T-cell (primary cell): ENCODE measurements around the gene INPP5J. TPM values are rescaled to one million over a fixed set of nuclear protein-coding genes. Genes with fewer than 3 reads are reported as not detected.

Experiments
- ATAC-seq, 4 experiments: fragments of 200-7000 bp in 3 of 4; fragments of 150-1000 bp in 1 of 4; cut with Tn5 transposase; replicated peaks in 1 of 4; 1 replicate in 3 of 4; 2 replicates in 1 of 4; pipeline ENCODE4 v1.10.0; 2021; ENCODE audit warnings: moderate library complexity in 3 of 4, mild to moderate bottlenecking in 2 of 4, moderate number of reproducible peaks in 1 of 4
- CTCF ChIA-PET, 2 donors: fragments of 300-600 bp; sonication (Branson Sonifier 250); formaldehyde crosslinking; loops; one replicate each; lab custom pipeline; 2022; ENCODE audit warnings: antibody characterized with exemption in 2 of 2; lab: Charles Lee
- POLR2A ChIA-PET, 2 donors: fragments of 300-600 bp; sonication (Branson Sonifier 250); formaldehyde crosslinking; loops; one replicate each; lab custom pipeline; 2022; ENCODE audit warnings: antibody characterized with exemption in 2 of 2; lab: Charles Lee
- DNase-seq, 35 experiments: peaks; one replicate each; pipeline versions ENCODE4 v3.0.0 to v3.0.0-alpha.2; 2013 to 2023
- H3K27ac ChIP-seq: one replicate; pipeline ENCODE4 v1.5.1; 2013; ENCODE audit warnings: low read length
- H3K27me3 ChIP-seq, 2 experiments: replicated peaks in 1 of 2; 1 replicate in 1 of 2; 2 replicates in 1 of 2; pipeline versions ENCODE4 v1.6.1 to v1.7.0; 2013; ENCODE audit warnings: low read length in 1 of 2, mixed read lengths in 1 of 2; ENCODE audit not compliant: control insufficient read depth in 2 of 2, insufficient read depth in 2 of 2; ENCODE audit errors: extremely low read depth in 1 of 2
- H3K36me3 ChIP-seq, 2 donors: 1 replicate in 1 of 2; 2 replicates in 1 of 2; pipeline versions ENCODE4 v1.6.1 to v1.7.0; 2013; ENCODE audit warnings: low read length in 1 of 2; ENCODE audit not compliant: control insufficient read depth in 2 of 2, insufficient read depth in 1 of 2; ENCODE audit errors: extremely low read depth in 1 of 2
- H3K4me1 ChIP-seq, 2 experiments: 1 replicate in 1 of 2; 2 replicates in 1 of 2; pipeline versions ENCODE4 v1.6.1 to v1.7.0; 2013; ENCODE audit warnings: low read length in 2 of 2, mixed read lengths in 1 of 2; ENCODE audit not compliant: insufficient read depth in 2 of 2, control insufficient read depth in 1 of 2; ENCODE audit errors: extremely low read depth in 1 of 2
- H3K4me3 ChIP-seq, 2 donors: 1 replicate in 1 of 2; 2 replicates in 1 of 2; pipeline versions ENCODE4 v1.5.1 to v1.7.0; 2013; ENCODE audit warnings: mild to moderate bottlenecking in 2 of 2, low read length in 1 of 2, moderate library complexity in 1 of 2; ENCODE audit not compliant: control insufficient read depth in 1 of 2; ENCODE audit errors: extremely low read depth in 1 of 2
- H3K9me3 ChIP-seq: 2 replicates; pipeline ENCODE4 v1.7.0; 2013
- H3K27ac Mint-ChIP-seq, 2 donors: one replicate each; pipeline ENCODE4 v1.8.0; 2020 to 2021; ENCODE audit warnings: mild to moderate bottlenecking in 2 of 2, mixed read lengths in 2 of 2
- H3K27me3 Mint-ChIP-seq, 2 donors: one replicate each; pipeline ENCODE4 v1.8.0; 2021 to 2022; ENCODE audit warnings: mixed read lengths in 2 of 2
- H3K36me3 Mint-ChIP-seq: one replicate; pipeline ENCODE4 v1.8.0; 2021; ENCODE audit warnings: mixed read lengths
- H3K4me1 Mint-ChIP-seq, 3 donors: one replicate each; pipeline ENCODE4 v1.8.0; 2020 to 2022; ENCODE audit warnings: mixed read lengths in 3 of 3, mild to moderate bottlenecking in 1 of 3
- H3K4me3 Mint-ChIP-seq, 3 donors: one replicate each; pipeline ENCODE4 v1.8.0; 2020 to 2022; ENCODE audit warnings: mild to moderate bottlenecking in 3 of 3, mixed read lengths in 3 of 3, moderate library complexity in 3 of 3
- H3K9me3 Mint-ChIP-seq, 3 donors: one replicate each; pipeline ENCODE4 v1.8.0; 2020 to 2022; ENCODE audit warnings: mixed read lengths in 3 of 3
- WGBS: methylation state at CpG from one replicate; pipeline ENCODE4 v1.1.5; 2013; ENCODE audit warnings: missing lambda C conversion rate; ENCODE audit not compliant: insufficient coverage; 5-methylcytosine and 5-hydroxymethylcytosine counted together
- total RNA-seq, 35 experiments: library from RNA in 6 of 35; stranded (reverse) in 6 of 35; fragments of 120-200 nt in 1 of 35; gene quantifications; one replicate each; pipeline versions ENCODE4 v1.2.1 to v1.2.4 and lab custom pipeline; 2013 to 2026

The INPP5J gene
- total RNA-seq, 5 donors from 2014 or later (not counting 1 experiment from before 2014, with no cell fraction given): 0.23 to 1.1 (median 0.35) TPM

DNA sequence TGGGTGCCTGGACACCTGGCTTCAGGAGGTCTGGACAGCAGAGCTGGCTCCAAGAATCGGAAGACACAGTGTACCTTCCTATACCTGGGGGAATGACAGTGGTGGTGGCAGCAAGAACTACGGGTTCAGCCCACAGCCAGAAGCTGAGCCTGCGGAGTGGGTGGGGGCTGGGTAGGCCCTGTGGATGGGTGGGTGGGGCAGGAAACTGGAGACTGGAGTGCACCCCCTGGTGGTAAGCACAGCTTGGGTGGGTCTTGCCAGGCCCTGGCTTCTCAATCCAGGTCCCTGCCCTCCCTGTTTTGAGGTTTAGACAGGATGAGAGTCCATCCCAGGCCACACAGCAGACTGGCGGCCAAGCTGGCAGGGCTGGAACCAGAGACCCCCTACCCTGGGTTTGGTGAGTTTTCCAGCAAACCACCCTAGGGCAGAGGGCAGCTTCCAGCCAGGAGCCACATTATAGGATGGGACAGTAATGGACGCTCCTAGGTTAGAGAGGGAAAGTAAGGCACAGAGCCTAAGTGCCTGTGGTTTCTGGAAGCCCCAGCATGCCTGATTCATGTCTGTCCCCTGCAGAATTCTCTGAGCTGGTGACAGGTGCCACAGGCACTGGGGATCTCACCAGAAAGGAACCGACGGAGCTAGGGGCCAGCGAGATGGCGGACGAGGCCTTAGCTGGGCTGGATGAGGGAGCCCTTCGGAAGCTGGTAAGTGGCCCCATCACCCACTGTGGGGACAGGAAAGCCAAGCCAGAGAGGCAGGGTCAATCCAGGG, 40.0 kb upstream of the INPP5J start:
- CTCF ChIA-PET: interaction anchor here in 1 of 2 donors (1.1 kb wide), 1 partner anchor 114 kb away, joined by 3 read pairs; the partner anchor contains the start of genes MORC2 and TUG1
- Histone ChIP-seq H3K4me3 (no peak overlapping the region), H3K36me3 (peaks cover 0 to 1% of the 10 kb centered on the region in 2 donors), H3K4me1 (peaks cover 19 to 46% of the 10 kb centered on the region in 2 experiments), H3K9me3 (no peaks in the 10 kb centered on the region), H3K27me3 (no peaks in the 10 kb centered on the region), H3K27ac (no peak overlapping the region)
- H3K9me3 Mint-ChIP-seq: no peaks in the 10 kb centered on the region
- H3K4me1 Mint-ChIP-seq: peaks cover 32 to 41% (median 33%) of the 10 kb centered on the region in 3 donors
- H3K4me3 Mint-ChIP-seq: peak overlapping the region; percentile 17 to 85 (median 63)
- 94% methylated on average over 10 of the region's 11 CpGs for WGBS
- ATAC-seq (no peak), DNase-seq (peak in 32 of 35 experiments; percentile 22 to 64 (median 46))
- no peaks in the 10 kb centered on the region for H3K36me3 Mint-ChIP-seq
- H3K27ac Mint-ChIP-seq: peak overlapping the region in 1 of 2 donors; percentile 69
- POLR2A ChIA-PET: interaction anchor here (0.6 kb wide), 3 partner anchors 136 to 531 kb away, joined by 3 to 7 read pairs (median 6); partner anchors contain the start of gene PIK3IP1 (in 1 of the 2)
- H3K27me3 Mint-ChIP-seq: no peaks in the 10 kb centered on the region

GRCh38 chr22:31083377-31083768, 39.4 kb upstream of the INPP5J start:
- Mint-ChIP-seq H3K27me3 (no peaks in the 10 kb centered on the region), H3K9me3 (no peaks in the 10 kb centered on the region), H3K27ac (no peak overlapping the region), H3K36me3 (no peaks in the 10 kb centered on the region), H3K4me3 (peak overlapping the region; percentile 78 to 85 (median 83)), H3K4me1 (peaks cover 32 to 41% (median 33%) of the 10 kb centered on the region in 3 donors)
- ATAC-seq (no peak), DNase-seq (no peak)
- Histone ChIP-seq H3K9me3 (no peaks in the 10 kb centered on the region), H3K27me3 (no peaks in the 10 kb centered on the region), H3K4me3 (no peak overlapping the region), H3K36me3 (peaks cover 0 to 6% of the 10 kb centered on the region in 2 donors), H3K27ac (no peak overlapping the region), H3K4me1 (peaks cover 19 to 46% of the 10 kb centered on the region in 2 experiments)
- CTCF ChIA-PET: interaction anchor here (0.6 to 1.1 kb wide), 2 partner anchors 115 to 136 kb away, joined by 3 to 4 read pairs; partner anchors contain the start of genes MORC2 (in 1 of the 2) and TUG1 (in 1 of the 2)
- POLR2A ChIA-PET: no interaction called here
- WGBS: no CpG with 5 or more reads among the region's 3 CpGs

DNA sequence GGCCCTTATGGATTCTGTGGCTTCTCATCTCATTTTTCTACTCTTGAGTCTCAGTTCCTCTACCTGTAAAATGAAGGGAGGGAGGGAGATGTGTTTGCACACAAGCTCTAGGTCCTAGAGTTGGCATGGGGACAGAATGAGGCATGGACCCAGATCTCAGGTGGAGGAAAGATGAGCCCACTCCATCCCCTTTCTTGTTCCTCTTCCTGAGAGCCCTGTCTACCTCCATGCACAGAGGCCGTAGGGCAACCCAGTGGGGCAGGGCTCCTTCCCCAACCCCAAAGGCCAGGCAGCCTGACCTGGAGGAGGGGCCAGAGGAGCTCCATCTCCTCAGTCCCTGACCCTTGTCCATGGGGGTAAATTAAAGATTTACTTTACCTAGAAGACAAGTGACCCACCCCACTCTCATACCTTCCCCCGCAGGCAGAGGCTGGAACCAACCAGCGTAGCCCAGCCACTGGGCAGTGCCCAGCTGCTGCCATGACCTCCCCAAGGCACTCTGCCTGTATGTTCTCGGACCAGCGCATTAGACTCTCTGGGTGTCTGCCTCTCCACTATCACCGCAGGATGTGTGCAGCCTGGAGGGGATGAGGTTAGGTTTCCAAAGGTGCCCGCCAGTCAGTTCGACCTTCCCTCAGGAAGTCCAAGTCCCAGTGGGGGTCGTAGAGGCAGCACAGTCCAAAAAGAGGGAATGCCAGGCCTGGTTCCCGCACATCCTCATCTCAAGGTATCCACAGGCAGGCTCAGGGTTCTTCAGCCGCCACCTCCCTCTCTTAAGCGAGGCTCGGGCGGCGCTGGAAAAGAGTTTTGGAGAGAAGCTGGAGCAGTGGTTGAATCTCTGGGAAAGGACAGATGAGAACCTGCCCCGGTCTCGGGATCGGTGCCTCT, 38.6 kb upstream of the INPP5J start:
- POLR2A ChIA-PET: interaction anchor here in 1 of 2 donors (0.5 kb wide), 1 partner anchor 16 kb away, joined by 3 read pairs; no protein-coding TSS in a partner anchor
- Mint-ChIP-seq H3K4me3 (peak overlapping the region; percentile 78 to 85 (median 83)), H3K27ac (peak overlapping the region; percentile 56 to 78), H3K27me3 (no peaks in the 10 kb centered on the region), H3K4me1 (peaks cover 32 to 41% (median 33%) of the 10 kb centered on the region in 3 donors), H3K9me3 (no peaks in the 10 kb centered on the region), H3K36me3 (no peaks in the 10 kb centered on the region)
- Histone ChIP-seq H3K4me1 (peaks cover 19 to 46% of the 10 kb centered on the region in 2 experiments), H3K9me3 (no peaks in the 10 kb centered on the region), H3K27me3 (no peaks in the 10 kb centered on the region), H3K36me3 (peaks cover 0 to 6% of the 10 kb centered on the region in 2 donors), H3K4me3 (peak overlapping the region; percentile 70 to 75), H3K27ac (no peak overlapping the region)
- WGBS: 0% methylated on average over 9 of the region's 18 CpGs
- peak in 1 of 35 experiments; percentile 10 for DNase-seq
- peak in 2 of 4 experiments; percentile 1 to 3 for ATAC-seq
- CTCF ChIA-PET: interaction anchor here (0.6 to 1.4 kb wide), 11 partner anchors 24 to 450 kb away, joined by 3 to 7 read pairs (median 4); partner anchors contain the start of genes MORC2 (in 1 of the 2), SELENOM (in 1 of the 2) and TUG1 (in 1 of the 2)

DNA sequence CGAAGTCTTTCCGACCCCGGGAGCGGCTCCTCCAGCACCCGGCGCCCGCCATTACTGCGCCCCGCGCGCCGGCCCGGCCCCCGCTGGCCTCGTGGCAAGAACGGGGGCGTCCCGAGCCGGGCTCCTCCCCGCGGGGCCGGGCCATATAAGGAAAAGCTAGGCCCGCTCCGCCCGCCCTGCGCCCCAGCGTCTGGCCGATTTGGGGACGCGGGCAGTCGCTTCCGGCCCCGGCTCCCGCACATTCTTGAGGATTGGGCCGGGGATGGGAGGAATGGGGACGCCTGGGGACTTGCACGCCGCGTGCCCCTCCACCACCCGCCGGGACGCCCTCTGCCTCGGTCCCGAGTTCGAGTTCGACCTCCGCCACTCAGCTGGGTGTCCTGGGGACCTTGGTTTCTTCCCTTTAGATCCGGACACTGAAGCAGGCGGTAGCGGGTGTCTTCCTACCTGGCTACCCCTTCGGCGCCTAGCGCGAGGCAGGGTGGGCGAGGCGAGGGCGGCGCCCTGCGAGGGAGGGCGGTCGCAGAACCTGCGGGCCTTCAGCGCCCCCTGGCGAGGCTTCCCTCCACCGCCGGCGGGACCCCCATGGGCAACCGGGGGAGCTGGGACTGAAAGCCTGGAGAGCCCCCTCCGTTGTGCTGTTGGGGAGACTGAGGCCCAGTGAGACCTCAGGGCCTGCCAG, 37.8 kb upstream of the INPP5J start:
- H3K4me1 Mint-ChIP-seq: peaks cover 32 to 41% (median 33%) of the 10 kb centered on the region in 3 donors
- Histone ChIP-seq H3K9me3 (no peaks in the 10 kb centered on the region), H3K27me3 (no peaks in the 10 kb centered on the region), H3K4me1 (peaks cover 19 to 46% of the 10 kb centered on the region in 2 experiments), H3K36me3 (peaks cover 0 to 6% of the 10 kb centered on the region in 2 donors), H3K27ac (peak overlapping the region; percentile 59), H3K4me3 (peak overlapping the region; percentile 70 to 75)
- H3K4me3 Mint-ChIP-seq: peak overlapping the region; percentile 78 to 85 (median 83)
- H3K27ac Mint-ChIP-seq: peak overlapping the region; percentile 55 to 61
- H3K36me3 Mint-ChIP-seq: no peaks in the 10 kb centered on the region
- H3K27me3 Mint-ChIP-seq: no peaks in the 10 kb centered on the region
- H3K9me3 Mint-ChIP-seq: no peaks in the 10 kb centered on the region
- under 1% methylated on average over 56 of the region's 69 CpGs for WGBS
- POLR2A ChIA-PET: interaction anchor here (0.5 to 0.6 kb wide), 2 partner anchors 17 to 1203 kb away, joined by 3 read pairs; no protein-coding TSS in a partner anchor
- DNase-seq (peak; percentile 64 to 89 (median 81)), ATAC-seq (peak; percentile 86 to 92 (median 88))
- CTCF ChIA-PET: interaction anchor here (0.7 to 1.4 kb wide), 12 partner anchors 23 to 450 kb away, joined by 3 to 7 read pairs (median 5); partner anchors contain the start of genes MORC2 (in 1 of the 2), SELENOM (in 1 of the 2), SLC35E4 (in 1 of the 2) and TUG1 (in 1 of the 2)

- H3K4me3 Mint-ChIP-seq: peak overlapping the region; percentile 78 to 85 (median 79)
- POLR2A ChIA-PET: interaction anchor here in 1 of 2 donors (0.6 kb wide), 1 partner anchor 1203 kb away, joined by 3 read pairs; no protein-coding TSS in a partner anchor
- ATAC-seq (no peak), DNase-seq (no peak)
- CTCF ChIA-PET: interaction anchor here (0.7 to 1.4 kb wide), 10 partner anchors 10 to 451 kb away, joined by 3 to 7 read pairs (median 5); partner anchors contain the start of genes MORC2 (in 1 of the 2), SELENOM (in 1 of the 2), SLC35E4 (in 1 of the 2) and TUG1 (in 1 of the 2)
- WGBS: 7% methylated on average over 4 of the region's 13 CpGs
- H3K27me3 Mint-ChIP-seq: no peaks in the 10 kb centered on the region
- peaks cover 30 to 40% (median 33%) of the 10 kb centered on the region in 3 donors for H3K4me1 Mint-ChIP-seq
- H3K27ac Mint-ChIP-seq: peak overlapping the region; percentile 55 to 61
- Histone ChIP-seq H3K36me3 (peaks cover 0 to 6% of the 10 kb centered on the region in 2 donors), H3K27me3 (no peaks in the 10 kb centered on the region), H3K9me3 (no peaks in the 10 kb centered on the region), H3K4me3 (peak overlapping the region; percentile 70 to 75), H3K4me1 (peaks cover 19 to 45% of the 10 kb centered on the region in 2 experiments), H3K27ac (peak overlapping the region; percentile 59)
- no peaks in the 10 kb centered on the region for H3K36me3 Mint-ChIP-seq
- H3K9me3 Mint-ChIP-seq: no peaks in the 10 kb centered on the region
These were observed 37.3 kb upstream of the INPP5J start for GRCh38 chr22:31085493-31085824.
